T-helper 1 cell treated with Interleukin-12 subunit alpha and Interleukin-12 subunit beta and Interleukin-4 antibody, amounts not matched to agents 30 μg/mL and 1 μg/mL, for 36 hours (primary cell): ENCODE data around the gene GDF10.

Experiments
- H3K27ac Mint-ChIP-seq: one replicate; pipeline ENCODE4 v1.8.0; 2021; ENCODE audit warnings: mild to moderate bottlenecking, mixed read lengths
- H3K27me3 Mint-ChIP-seq: one replicate; pipeline ENCODE4 v1.8.0; 2021; ENCODE audit warnings: low read depth, mixed read lengths
- H3K36me3 Mint-ChIP-seq: one replicate; pipeline ENCODE4 v1.8.0; 2021; ENCODE audit warnings: low read depth, mixed read lengths
- H3K4me1 Mint-ChIP-seq: one replicate; pipeline ENCODE4 v1.8.0; 2021; ENCODE audit warnings: low read depth, mixed read lengths
- H3K4me3 Mint-ChIP-seq: one replicate; pipeline ENCODE4 v1.8.0; 2021; ENCODE audit warnings: mild to moderate bottlenecking, moderate library complexity, mixed read lengths
- H3K9me3 Mint-ChIP-seq: one replicate; pipeline ENCODE4 v1.8.0; 2021; ENCODE audit warnings: mixed read lengths

GDF10 gene

DNA sequence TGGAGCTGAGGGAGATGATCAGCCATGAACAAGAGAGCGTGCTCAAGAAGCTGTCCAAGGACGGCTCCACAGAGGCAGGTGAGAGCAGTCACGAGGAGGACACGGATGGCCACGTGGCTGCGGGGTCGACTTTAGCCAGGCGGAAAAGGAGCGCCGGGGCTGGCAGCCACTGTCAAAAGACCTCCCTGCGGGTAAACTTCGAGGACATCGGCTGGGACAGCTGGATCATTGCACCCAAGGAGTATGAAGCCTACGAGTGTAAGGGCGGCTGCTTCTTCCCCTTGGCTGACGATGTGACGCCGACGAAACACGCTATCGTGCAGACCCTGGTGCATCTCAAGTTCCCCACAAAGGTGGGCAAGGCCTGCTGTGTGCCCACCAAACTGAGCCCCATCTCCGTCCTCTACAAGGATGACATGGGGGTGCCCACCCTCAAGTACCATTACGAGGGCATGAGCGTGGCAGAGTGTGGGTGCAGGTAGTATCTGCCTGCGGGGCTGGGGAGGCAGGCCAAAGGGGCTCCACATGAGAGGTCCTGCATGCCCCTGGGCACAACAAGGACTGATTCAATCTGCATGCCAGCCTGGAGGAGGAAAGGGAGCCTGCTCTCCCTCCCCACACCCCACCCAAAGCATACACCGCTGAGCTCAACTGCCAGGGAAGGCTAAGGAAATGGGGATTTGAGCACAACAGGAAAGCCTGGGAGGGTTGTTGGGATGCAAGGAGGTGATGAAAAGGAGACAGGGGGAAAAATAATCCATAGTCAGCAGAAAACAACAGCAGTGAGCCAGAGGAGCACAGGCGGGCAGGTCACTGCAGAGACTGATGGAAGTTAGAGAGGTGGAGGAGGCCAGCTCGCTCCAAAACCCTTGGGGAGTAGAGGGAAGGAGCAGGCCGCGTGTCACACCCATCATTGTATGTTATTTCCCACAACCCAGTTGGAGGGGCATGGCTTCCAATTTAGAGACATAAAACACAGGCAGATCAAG is 25.6 kb downstream of the GDF10 start:
- Mint-ChIP-seq H3K36me3 (no peaks in the 10 kb centered on the region), H3K4me3 (no peak overlapping the region), H3K4me1 (no peaks in the 10 kb centered on the region), H3K27me3 (no peaks in the 10 kb centered on the region), H3K27ac (no peak overlapping the region), H3K9me3 (peaks cover 6% of the 10 kb centered on the region)

DNA sequence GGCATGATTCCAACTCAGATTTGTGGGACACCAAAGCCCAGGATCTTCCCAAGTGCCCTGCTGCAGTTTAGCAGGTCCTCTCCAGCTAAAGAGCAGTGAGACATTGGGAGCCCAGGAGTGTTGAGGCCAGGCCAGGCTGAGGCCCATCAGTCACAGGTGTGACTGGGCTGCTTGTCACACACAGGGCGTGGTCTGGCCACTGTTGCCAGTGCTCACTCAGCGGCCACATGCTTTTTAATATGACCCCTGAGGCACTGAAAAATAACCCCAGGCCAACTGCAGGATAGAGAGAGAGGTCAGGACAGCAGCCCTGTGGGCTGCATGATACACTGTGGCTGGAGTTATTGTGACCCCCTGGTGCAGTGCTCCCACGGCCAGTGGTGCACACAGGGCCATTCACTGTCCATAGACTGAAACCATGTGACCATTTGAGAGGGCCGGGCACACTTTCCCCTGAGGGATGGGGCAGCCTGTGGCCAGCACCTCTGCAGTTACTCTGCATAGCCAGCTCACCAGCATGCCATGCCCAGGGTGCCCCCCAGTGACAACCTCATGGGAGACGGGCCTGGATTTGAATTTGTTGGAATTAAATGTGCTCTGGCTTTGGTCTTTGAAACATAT is 26.4 kb downstream of the GDF10 start:
- Mint-ChIP-seq H3K9me3 (peaks cover 6% of the 10 kb centered on the region), H3K27ac (no peak overlapping the region), H3K4me3 (no peak overlapping the region), H3K4me1 (no peaks in the 10 kb centered on the region), H3K36me3 (no peaks in the 10 kb centered on the region), H3K27me3 (no peaks in the 10 kb centered on the region)

DNA sequence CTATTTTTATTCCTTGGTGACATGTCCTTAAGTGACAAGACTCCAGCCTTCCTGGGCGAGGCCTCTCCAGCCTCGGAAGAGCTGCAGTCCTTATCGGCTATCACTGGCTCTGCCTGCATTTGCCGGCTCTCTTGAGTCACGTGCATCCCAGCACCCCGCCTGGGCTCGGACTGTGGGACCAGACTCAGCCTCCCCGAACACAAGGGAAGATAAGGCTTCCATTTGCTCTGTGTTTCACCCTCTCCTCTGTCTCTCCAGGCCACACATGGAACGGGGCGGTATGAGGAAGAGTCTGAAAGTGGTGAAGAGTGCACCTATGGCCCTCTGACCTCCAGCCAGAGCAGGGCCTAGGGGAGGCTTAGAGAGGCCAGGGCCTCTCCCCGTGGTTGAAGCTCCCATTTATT is 26.9 kb downstream of the GDF10 start:
- no peak overlapping the region for H3K4me3 Mint-ChIP-seq
- H3K9me3 Mint-ChIP-seq: peaks cover 6% of the 10 kb centered on the region
- H3K36me3 Mint-ChIP-seq: no peaks in the 10 kb centered on the region
- H3K4me1 Mint-ChIP-seq: no peaks in the 10 kb centered on the region
- H3K27me3 Mint-ChIP-seq: no peaks in the 10 kb centered on the region
- H3K27ac Mint-ChIP-seq: no peak overlapping the region

DNA sequence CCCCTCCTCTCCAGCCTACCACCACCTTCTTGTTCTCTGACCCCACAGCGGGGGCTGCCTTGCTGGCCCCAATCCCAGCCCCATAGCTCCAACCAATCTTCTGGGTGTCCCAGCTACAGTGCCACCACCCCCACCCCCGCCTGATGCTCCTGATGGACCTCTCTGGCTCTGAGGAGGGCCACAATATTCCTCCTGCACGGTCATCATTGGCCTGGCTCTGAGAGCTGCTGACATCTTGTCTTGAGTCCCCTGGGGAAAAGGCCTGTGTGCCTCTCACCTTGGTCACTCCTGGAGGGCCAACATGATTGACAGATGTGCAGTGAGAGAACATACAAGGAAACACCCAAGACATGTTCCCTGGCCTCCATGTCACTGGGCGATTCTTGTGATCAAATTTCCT is 29.9 kb downstream of the GDF10 start:
- H3K4me1 Mint-ChIP-seq: no peaks in the 10 kb centered on the region
- no peaks in the 10 kb centered on the region for H3K36me3 Mint-ChIP-seq
- H3K4me3 Mint-ChIP-seq: no peak overlapping the region

DNA sequence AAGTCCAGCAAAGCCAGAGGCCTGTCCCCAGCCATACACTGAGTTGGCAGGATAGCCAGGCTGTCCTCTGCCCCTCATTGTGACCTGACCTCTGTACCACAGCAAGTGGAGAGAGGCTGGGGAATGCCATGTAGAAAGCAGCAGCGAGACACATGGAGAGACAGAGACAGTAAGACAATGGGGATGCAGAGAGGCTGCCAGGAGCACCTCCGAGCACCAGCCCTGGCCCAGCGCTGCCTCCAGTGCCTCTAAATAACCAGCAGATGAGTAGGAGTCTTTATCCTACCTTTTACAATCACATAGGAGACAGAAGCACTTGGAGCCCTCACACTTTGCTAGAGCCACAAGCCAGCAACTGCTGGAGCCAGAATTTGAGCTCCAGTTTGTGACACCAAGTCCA is 30.4 kb downstream of the GDF10 start:
- Mint-ChIP-seq H3K36me3 (no peaks in the 10 kb centered on the region), H3K27me3 (no peaks in the 10 kb centered on the region), H3K4me1 (no peaks in the 10 kb centered on the region), H3K27ac (no peak overlapping the region), H3K4me3 (no peak overlapping the region), H3K9me3 (peaks cover 6% of the 10 kb centered on the region)

More for the DNA sequence above, 29.9 kb downstream of the GDF10 start:
- H3K27me3 Mint-ChIP-seq: no peaks in the 10 kb centered on the region
- no peak overlapping the region for H3K27ac Mint-ChIP-seq
- peaks cover 6% of the 10 kb centered on the region for H3K9me3 Mint-ChIP-seq

DNA sequence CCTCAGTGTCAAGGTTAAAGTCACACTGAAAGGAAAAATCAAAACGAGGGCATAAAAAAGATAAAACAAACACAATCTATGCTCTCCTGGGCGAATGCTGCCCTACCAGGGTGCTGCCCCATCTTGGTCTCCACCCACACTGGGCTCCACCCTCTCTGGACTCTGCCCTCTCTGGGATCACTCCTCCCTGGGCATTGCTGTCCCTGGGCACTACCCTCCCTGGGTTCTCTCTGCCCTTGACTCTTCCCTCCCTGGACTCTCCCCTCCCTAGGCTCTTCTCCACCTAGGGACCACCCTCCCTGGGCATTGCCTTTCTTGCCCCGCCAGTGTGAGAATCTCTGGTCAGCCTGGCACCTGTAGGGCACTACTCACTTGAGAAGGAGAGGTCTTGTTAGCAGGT is 30.8 kb downstream of the GDF10 start:
- H3K4me3 Mint-ChIP-seq: no peak overlapping the region
- H3K9me3 Mint-ChIP-seq: peaks cover 6% of the 10 kb centered on the region
- H3K36me3 Mint-ChIP-seq: no peaks in the 10 kb centered on the region
- H3K4me1 Mint-ChIP-seq: no peaks in the 10 kb centered on the region
- H3K27ac Mint-ChIP-seq: no peak overlapping the region
- H3K27me3 Mint-ChIP-seq: no peaks in the 10 kb centered on the region

DNA sequence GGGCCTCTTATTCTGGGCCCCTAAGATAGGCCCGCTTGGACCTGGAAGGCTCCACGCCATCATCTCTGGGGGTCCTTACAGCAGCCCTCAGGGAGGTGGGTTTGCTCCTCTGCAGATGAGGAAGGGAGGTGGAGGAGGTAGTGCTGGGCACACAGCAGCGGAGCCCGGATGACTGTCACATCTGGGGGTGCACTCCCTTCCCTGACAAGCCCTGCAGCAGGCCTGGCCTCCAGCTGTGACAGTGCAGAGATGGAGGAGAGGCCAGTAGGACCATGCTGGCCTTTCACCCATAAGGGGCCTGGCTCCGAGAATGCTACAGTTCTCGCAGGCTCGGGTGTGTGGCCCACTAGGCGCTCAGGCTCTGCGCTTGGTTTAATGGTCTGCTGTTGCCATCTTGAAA is 31.5 kb downstream of the GDF10 start:
- no peak overlapping the region for H3K27ac Mint-ChIP-seq
- no peaks in the 10 kb centered on the region for H3K36me3 Mint-ChIP-seq
- no peaks in the 10 kb centered on the region for H3K27me3 Mint-ChIP-seq
- H3K9me3 Mint-ChIP-seq: peaks cover 6% of the 10 kb centered on the region
- no peak overlapping the region for H3K4me3 Mint-ChIP-seq
- no peaks in the 10 kb centered on the region for H3K4me1 Mint-ChIP-seq

DNA sequence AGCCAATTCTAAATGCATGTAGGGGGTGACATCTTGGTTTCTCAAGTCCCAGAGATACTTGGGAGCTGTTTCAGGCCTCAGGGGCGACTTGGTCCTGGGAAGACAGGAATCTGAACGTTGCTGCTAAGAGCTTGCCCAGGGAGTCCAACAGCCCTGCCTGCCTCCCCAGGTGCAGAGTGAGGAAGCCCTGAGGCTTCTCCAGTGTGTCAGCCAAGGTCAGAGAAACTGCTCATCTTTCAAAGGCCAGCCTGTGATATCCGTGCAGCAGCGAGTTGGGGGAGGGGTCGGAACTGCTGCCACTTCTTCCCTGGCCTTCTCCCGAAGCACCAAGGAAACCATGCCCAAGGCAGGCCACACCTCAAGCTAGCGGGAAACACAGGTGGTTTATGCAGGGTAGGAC is 32.0 kb downstream of the GDF10 start:
- Mint-ChIP-seq H3K27ac (no peak overlapping the region), H3K27me3 (peaks cover 1% of the 10 kb centered on the region), H3K4me3 (no peak overlapping the region), H3K36me3 (no peaks in the 10 kb centered on the region), H3K9me3 (peaks cover 6% of the 10 kb centered on the region), H3K4me1 (no peaks in the 10 kb centered on the region)

DNA sequence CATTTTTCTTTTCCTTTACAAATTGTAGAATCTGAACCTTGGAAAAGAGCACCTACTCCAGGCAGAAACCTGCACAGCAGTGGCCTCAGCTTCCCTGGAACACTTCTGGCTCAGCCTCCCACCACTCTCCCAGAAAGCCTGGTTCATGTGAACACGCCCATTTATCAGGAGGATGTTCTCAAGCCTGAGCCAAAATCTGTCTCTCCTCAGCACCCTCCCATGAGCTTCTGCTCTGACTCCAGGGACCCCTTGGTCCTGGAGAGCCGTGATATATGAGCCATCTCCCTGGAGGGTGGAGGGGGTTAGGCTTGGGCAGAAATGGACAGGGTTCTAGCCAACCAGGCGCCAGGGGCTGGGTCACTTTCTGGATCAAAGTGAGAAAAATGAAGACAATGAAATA is 32.4 kb downstream of the GDF10 start:
- Mint-ChIP-seq H3K27ac (no peak overlapping the region), H3K27me3 (peaks cover 4% of the 10 kb centered on the region), H3K9me3 (peaks cover 6% of the 10 kb centered on the region), H3K4me3 (no peak overlapping the region), H3K36me3 (no peaks in the 10 kb centered on the region), H3K4me1 (no peaks in the 10 kb centered on the region)

DNA sequence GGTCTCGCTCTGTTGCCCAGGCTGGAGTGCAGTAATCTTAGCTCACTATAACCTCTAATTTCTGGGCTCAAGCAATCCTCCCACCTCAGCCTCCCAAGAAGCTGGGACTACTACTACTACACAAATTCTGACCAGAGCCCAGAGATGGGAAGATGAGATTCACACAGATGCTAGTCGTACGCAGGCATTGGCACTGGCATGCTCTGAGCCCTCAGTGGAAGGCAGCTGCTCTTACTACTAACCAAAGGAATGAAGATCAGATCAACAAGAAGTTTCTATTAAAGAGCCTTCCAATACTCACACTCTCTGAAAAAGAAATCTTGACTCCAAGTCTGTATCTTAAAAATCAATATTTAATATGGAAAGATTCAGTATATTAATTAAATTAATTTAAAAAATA is 32.9 kb downstream of the GDF10 start:
- peaks cover 2% of the 10 kb centered on the region for H3K9me3 Mint-ChIP-seq
- no peak overlapping the region for H3K27ac Mint-ChIP-seq
- peaks cover 4% of the 10 kb centered on the region for H3K27me3 Mint-ChIP-seq
- H3K4me1 Mint-ChIP-seq: no peaks in the 10 kb centered on the region
- H3K4me3 Mint-ChIP-seq: no peak overlapping the region
- H3K36me3 Mint-ChIP-seq: no peaks in the 10 kb centered on the region

DNA sequence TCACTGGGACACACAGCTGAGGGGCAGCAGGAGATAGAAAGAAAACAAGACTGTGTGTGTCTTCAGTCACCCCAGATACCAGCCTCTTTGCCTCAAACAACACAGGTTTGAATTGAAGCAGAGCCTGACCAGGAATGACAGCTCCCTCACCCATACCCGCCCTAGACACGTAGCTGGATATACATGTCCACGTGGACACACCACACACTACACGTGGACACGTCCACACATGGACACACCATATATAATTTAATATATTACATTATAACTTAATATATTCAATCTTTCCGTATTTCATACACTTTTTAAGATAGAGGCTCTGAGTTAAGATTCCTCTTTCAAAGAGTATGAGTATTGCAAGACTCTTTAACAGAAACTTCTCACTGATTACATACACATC is 33.5 kb downstream of the GDF10 start:
- H3K4me3 Mint-ChIP-seq: no peak overlapping the region
- no peak overlapping the region for H3K27ac Mint-ChIP-seq
- no peaks in the 10 kb centered on the region for H3K4me1 Mint-ChIP-seq
- peaks cover 4% of the 10 kb centered on the region for H3K27me3 Mint-ChIP-seq
- H3K36me3 Mint-ChIP-seq: no peaks in the 10 kb centered on the region
- H3K9me3 Mint-ChIP-seq: no peaks in the 10 kb centered on the region

DNA sequence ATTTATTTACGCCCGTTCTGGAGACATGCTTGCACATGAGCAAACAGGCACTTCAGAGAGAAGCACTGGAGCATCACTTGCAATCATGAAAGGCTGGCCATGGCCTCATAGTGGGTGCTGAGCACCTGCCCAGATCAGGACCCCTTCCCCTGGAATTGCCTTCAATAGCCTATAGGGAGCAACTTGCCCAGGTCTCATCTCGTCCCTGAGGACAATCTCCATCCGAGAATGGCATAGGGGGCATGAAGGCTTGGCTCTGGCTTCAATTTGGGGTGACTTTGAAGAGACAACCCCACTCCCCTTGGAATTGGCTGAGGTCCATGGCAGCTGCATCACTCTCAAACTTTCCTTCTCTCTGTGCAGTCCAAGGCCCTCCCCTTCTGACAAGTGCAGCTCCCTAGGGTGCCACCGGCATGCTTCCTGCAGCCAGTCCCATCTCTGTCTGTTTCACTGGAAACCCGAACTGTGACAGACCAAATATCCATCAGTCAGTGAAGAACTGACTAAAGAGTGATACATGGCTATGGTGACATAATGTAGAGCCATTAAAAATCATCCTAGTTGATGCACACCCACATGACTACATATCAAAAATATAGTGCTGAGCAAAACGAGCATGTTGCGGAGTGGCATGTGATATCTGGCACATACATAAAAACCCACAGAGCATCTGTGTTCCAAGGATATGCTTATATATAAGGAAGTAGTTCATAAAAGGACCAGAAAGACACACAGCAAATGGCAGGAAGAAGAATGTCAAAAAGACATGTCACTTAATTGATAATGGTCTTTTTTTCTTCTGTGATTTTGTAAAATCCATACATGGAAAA is 34.7 kb downstream of the GDF10 start:
- H3K36me3 Mint-ChIP-seq: no peaks in the 10 kb centered on the region

DNA sequence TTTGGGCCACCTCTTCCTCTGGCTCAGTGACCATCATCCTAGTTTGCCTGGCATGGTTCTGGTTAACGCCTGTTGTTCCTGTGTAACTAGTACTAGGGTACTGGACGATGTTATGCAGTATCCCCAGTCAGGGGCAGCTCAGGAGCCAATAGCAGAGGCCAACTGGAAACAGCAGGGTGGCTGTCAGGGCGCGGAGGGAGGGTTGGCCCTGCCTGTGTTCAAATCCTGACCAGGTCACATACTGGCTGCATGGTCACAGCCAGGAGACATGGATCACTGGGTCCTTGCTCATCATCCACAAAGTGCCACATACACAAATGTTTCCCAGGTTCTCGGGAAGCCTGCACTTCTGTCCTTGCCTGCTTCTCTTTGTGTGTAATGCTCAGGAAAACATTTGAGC is 35.9 kb downstream of the GDF10 start:
- H3K27me3 Mint-ChIP-seq: peaks cover 4% of the 10 kb centered on the region
- no peak overlapping the region for H3K27ac Mint-ChIP-seq
- H3K4me3 Mint-ChIP-seq: no peak overlapping the region
- H3K36me3 Mint-ChIP-seq: no peaks in the 10 kb centered on the region
- H3K4me1 Mint-ChIP-seq: no peaks in the 10 kb centered on the region
- H3K9me3 Mint-ChIP-seq: no peaks in the 10 kb centered on the region

More for the DNA sequence above, 34.7 kb downstream of the GDF10 start:
- Mint-ChIP-seq H3K4me1 (no peaks in the 10 kb centered on the region), H3K9me3 (no peaks in the 10 kb centered on the region), H3K27me3 (peaks cover 4% of the 10 kb centered on the region), H3K27ac (no peak overlapping the region), H3K4me3 (no peak overlapping the region)

DNA sequence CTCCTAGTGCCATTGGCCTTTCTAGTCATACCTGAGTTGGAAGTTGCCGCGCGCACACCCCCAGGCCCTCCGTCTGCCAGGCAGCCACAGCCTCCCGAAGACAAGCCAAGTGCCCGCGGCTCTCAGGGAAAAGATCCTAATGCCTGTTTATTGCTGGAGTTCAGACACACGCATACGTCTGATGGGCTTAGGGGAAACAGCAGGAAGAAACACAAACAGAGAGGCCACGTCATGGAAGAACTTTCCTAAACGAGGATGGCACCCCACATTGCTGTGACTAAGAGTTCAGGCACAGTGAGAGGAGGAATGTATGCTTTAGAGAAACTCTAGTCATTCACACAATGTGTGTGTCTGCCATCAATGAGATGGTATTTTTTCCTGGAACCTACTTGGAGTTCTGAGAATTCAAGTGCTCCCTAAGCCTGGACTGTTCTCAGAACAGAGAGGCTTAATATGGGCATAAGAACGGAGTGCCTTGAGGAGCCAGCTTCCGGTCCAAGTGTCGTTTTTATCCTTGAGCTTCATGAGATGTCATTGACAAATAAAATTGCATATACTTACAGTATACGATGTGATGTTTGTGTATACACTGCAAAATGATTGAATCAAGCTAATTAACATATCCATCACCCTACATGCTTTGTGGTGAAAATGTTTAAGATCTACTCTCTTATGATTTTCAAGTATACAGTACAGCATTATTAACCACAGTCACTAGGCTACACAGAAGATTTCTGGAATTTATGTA is 36.6 kb downstream of the GDF10 start:
- H3K4me3 Mint-ChIP-seq: no peak overlapping the region
- H3K9me3 Mint-ChIP-seq: no peaks in the 10 kb centered on the region
- H3K27ac Mint-ChIP-seq: no peak overlapping the region
- H3K27me3 Mint-ChIP-seq: peaks cover 4% of the 10 kb centered on the region
- no peaks in the 10 kb centered on the region for H3K4me1 Mint-ChIP-seq
- no peaks in the 10 kb centered on the region for H3K36me3 Mint-ChIP-seq
